ENCODE measurements around the gene HS6ST3.

HS6ST3 gene

DNA sequence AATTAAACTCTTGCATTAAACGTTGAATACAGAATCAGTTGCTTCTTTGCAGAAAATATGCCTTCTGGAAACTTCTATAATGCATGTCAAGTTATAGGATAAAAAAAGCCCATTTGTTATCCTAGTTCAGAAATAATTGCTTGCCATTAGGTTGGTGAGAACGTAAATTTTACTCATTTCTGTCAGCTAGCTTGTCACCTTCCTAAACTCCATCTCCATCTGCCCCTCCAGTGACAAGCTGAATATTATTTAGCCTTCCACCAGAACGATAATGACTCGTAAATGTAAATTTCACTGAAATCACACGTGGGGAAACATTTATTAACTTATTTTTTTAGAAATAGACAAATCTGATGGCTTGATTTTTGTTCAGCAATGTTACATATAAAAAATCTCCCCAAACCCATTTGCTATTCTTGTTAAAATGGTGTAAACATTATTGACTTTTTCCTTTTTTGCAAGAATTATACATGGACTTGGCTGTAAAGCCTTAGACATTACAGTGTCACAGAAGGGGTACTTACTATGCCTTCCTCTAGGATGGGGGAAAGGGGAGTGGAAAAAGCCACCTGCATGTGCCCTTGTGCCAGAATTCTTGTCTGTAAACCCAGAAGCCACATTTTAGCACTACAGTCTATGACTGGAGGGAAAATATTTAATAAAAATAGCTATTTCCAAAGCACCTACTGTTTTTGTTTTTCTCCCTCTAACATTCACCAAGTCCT, 577.5 kb downstream of the HS6ST3 start:
- POLR2A ChIA-PET: no interaction called here
- CTCF ChIA-PET: interaction anchor here (0.5 kb wide), 1 partner anchor 21 kb away, joined by 4 read pairs; no protein-coding TSS in a partner anchor
- DNase-seq (ENCODE audit: extremely low spot score): no peak
- TF ChIP-seq L3MBTL2 (conservative IDR thresholded peaks at IDR 0.05) (no peak), SP1 (IDR thresholded peaks at IDR 0.05) (no peak), CTBP1 (IDR thresholded peaks at IDR 0.05; ENCODE audit: borderline replicate concordance) (no peak), LEF1 (IDR thresholded peaks at IDR 0.05; ENCODE audit: borderline replicate concordance) (no peak), ARNT (IDR thresholded peaks at IDR 0.05) (no peak), ELF4 (IDR thresholded peaks at IDR 0.05) (no peak), FOXM1 (IDR thresholded peaks at IDR 0.05; ENCODE audit: borderline replicate concordance) (no peak), SUZ12 (IDR thresholded peaks at IDR 0.05) (no peak), BHLHE40 (IDR thresholded peaks at IDR 0.05; ENCODE audit: borderline replicate concordance) (no peak), HDGF (IDR thresholded peaks at IDR 0.05; ENCODE audit: borderline replicate concordance) (no peak), FOXK2 (IDR thresholded peaks at IDR 0.05) (no peak)
- TF ChIP-seq, protein P1, sequence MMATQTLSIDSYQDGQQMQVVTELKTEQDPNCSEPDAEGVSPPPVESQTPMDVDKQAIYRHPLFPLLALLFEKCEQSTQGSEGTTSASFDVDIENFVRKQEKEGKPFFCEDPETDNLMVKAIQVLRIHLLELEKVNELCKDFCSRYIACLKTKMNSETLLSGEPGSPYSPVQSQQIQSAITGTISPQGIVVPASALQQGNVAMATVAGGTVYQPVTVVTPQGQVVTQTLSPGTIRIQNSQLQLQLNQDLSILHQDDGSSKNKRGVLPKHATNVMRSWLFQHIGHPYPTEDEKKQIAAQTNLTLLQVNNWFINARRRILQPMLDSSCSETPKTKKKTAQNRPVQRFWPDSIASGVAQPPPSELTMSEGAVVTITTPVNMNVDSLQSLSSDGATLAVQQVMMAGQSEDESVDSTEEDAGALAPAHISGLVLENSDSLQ (IDR thresholded peaks at IDR 0.05): no peak

DNA sequence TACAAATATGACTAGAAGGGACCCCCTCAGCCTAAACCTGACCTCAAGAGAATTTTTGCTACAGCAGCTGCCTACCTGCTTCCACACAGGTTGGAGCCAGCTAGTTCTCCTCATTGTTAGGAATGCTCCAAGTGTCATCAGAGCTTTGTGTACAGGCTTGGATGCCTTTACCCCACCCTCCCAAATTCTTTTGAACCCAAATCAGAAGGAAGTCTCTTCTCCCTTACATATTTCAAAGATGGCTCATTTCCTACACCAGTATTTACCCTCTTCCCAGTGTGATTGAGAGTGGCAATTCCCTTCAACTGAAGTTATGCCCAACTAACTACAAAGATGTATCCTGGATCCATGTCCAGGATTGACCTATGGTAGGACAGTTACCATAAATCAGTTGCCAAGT, 581.2 kb downstream of the HS6ST3 start:
- ChIA-PET POLR2A (no interaction called here), CTCF (no interaction called here)
- DNase-seq (ENCODE audit: extremely low spot score): no peak
- TF ChIP-seq ARNT (IDR thresholded peaks at IDR 0.05) (no peak), ZNF384 (IDR thresholded peaks at IDR 0.05) (no peak), HDGF (IDR thresholded peaks at IDR 0.05; ENCODE audit: borderline replicate concordance) (no peak), SUZ12 (IDR thresholded peaks at IDR 0.05) (no peak), FOXA1 (IDR thresholded peaks at IDR 0.05) (no peak), L3MBTL2 (conservative IDR thresholded peaks at IDR 0.05) (no peak), FOXM1 (IDR thresholded peaks at IDR 0.05; ENCODE audit: borderline replicate concordance) (no peak)

DNA sequence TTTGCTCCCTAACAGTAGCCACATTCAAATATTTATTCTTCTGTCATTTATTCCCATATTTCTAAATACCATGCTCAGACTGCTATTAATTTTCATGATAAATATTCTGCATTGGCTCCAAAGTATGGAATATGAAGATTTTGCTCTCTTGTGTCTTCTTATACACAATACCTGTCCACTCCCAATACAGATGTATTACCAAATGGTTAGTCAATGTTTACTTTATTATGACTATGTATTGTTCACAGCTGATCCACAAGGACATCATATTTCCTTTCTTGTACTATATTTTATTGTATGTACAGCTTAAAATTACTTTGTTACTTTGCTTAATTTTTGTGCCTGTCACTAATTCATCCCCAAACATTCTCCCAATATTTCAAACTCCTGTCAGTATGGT, 582.1 kb downstream of the HS6ST3 start:
- DNase-seq (ENCODE audit: extremely low spot score): no peak
- CTCF ChIA-PET: no interaction called here
- POLR2A ChIA-PET: no interaction called here
- no peak for TF ChIP-seq ZNF384 (IDR thresholded peaks at IDR 0.05)
- TF ChIP-seq L3MBTL2 (conservative IDR thresholded peaks at IDR 0.05): no peak
- no peak for TF ChIP-seq NFRKB (IDR thresholded peaks at IDR 0.05)
- TF ChIP-seq, protein P1 (IDR thresholded peaks at IDR 0.05): no peak
- TF ChIP-seq BHLHE40 (IDR thresholded peaks at IDR 0.05; ENCODE audit: borderline replicate concordance): no peak
- no peak for TF ChIP-seq FOXK2 (IDR thresholded peaks at IDR 0.05)
- no peak for TF ChIP-seq SUZ12 (IDR thresholded peaks at IDR 0.05)
- no peak for TF ChIP-seq TARDBP (IDR thresholded peaks at IDR 0.05)
- no peak for TF ChIP-seq ARNT (IDR thresholded peaks at IDR 0.05)
- no peak for TF ChIP-seq HDGF (IDR thresholded peaks at IDR 0.05; ENCODE audit: borderline replicate concordance)
- TF ChIP-seq FOXM1 (IDR thresholded peaks at IDR 0.05; ENCODE audit: borderline replicate concordance): no peak
- TF ChIP-seq LEF1 (IDR thresholded peaks at IDR 0.05; ENCODE audit: borderline replicate concordance): no peak

DNA sequence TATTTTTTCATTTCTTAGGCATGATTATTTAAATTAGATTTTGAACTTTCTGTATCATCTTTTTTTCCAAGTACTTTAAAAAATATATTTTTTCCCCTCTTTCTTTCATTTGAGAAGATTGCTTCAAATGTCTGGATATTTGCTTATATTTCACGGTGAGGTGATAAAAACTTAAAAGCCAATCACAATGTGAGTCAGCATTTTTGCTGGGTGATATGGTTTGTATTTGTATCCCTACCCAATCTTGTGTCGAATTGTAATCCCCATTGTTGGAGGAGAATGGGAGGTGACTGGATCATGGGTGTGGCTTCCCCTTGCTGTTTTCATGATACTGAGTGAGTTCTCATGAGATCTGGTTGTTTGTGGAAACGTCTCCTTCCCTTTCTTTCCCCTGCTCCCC, 583.9 kb downstream of the HS6ST3 start:
- ChIA-PET CTCF (no interaction called here), POLR2A (no interaction called here)
- TF ChIP-seq FOXK2 (IDR thresholded peaks at IDR 0.05) (no peak), LEF1 (IDR thresholded peaks at IDR 0.05; ENCODE audit: borderline replicate concordance) (no peak), FOXA1 (IDR thresholded peaks at IDR 0.05) (no peak), ELF4 (IDR thresholded peaks at IDR 0.05) (no peak), FOXM1 (IDR thresholded peaks at IDR 0.05; ENCODE audit: borderline replicate concordance) (no peak), ZNF384 (IDR thresholded peaks at IDR 0.05) (no peak), SP1 (IDR thresholded peaks at IDR 0.05) (no peak), SUZ12 (IDR thresholded peaks at IDR 0.05) (no peak), BHLHE40 (IDR thresholded peaks at IDR 0.05; ENCODE audit: borderline replicate concordance) (no peak), L3MBTL2 (conservative IDR thresholded peaks at IDR 0.05) (no peak), CTBP1 (IDR thresholded peaks at IDR 0.05; ENCODE audit: borderline replicate concordance) (no peak), TARDBP (IDR thresholded peaks at IDR 0.05) (no peak)
- TF ChIP-seq, protein P1 (IDR thresholded peaks at IDR 0.05): no peak
- no peak for DNase-seq (ENCODE audit: extremely low spot score)

DNA sequence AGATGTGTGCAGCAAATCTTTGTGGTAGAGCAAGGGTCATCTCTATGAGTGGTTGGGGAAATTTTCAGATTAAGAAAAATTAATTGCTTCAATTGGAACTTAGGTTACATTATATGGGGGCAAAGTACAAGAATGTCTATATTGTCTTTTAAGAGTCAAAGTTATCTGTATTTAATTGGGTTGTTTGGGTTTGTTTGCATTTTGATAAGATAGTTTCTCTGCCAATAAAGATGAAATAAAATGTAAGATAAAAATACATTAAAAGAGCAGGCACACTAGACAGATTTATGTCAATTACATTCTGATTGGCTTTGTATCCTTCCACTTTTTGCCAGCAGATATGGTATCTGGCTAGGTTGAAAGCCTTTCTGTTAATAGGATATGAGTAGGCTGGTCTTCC, 587.1 kb downstream of the HS6ST3 start:
- POLR2A ChIA-PET: no interaction called here
- no peak for DNase-seq (ENCODE audit: extremely low spot score)
- CTCF ChIA-PET: no interaction called here
- TF ChIP-seq BHLHE40 (IDR thresholded peaks at IDR 0.05; ENCODE audit: borderline replicate concordance) (no peak), FOXM1 (IDR thresholded peaks at IDR 0.05; ENCODE audit: borderline replicate concordance) (no peak), SUZ12 (IDR thresholded peaks at IDR 0.05) (no peak)

DNA sequence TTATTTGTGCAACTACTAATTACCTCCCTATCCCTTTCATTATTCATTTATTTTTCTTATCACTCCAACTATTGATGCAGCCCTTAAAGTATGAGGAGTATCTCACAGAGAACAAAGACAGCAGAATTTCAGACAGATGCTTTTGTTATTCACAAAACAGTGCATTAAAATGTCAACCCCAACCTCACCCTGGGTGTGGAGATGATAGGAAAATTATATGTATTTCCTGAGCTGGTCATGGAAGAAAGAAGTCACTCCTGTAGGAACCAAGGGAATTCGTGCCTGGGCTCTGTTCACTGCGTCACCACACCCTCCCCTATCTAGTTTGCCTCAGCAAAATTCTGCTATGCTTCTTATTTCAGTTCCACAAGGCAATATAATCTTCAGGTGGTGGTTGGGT, 588.9 kb downstream of the HS6ST3 start:
- POLR2A ChIA-PET: no interaction called here
- TF ChIP-seq ZNF384 (IDR thresholded peaks at IDR 0.05): no peak
- no peak for TF ChIP-seq CTBP1 (IDR thresholded peaks at IDR 0.05; ENCODE audit: borderline replicate concordance)
- TF ChIP-seq TARDBP (IDR thresholded peaks at IDR 0.05): no peak
- TF ChIP-seq ARNT (IDR thresholded peaks at IDR 0.05): no peak
- no peak for TF ChIP-seq SUZ12 (IDR thresholded peaks at IDR 0.05)
- TF ChIP-seq LEF1 (IDR thresholded peaks at IDR 0.05; ENCODE audit: borderline replicate concordance): no peak
- no peak for TF ChIP-seq SP1 (IDR thresholded peaks at IDR 0.05)
- TF ChIP-seq, protein P1 (IDR thresholded peaks at IDR 0.05): no peak
- no peak for TF ChIP-seq L3MBTL2 (conservative IDR thresholded peaks at IDR 0.05)
- CTCF ChIA-PET: no interaction called here
- no peak for DNase-seq (ENCODE audit: extremely low spot score)

All from HEK293T (cell line).